Hair follicular keratinocyte (primary cell): ENCODE data around the gene RAB3IL1. TPM values are rescaled to one million over a fixed set of nuclear protein-coding genes. Genes with fewer than 3 reads are reported as not detected.

Source experiments
- total RNA-seq: library from RNA; depleted of rRNA; stranded (reverse); fragments of >200 nt; gene quantifications from 2 replicates; pipeline ENCODE4 v1.2.3, GENCODE V29; 2015

Gene RAB3IL1
- total RNA-seq = 0.53 and 0.78 TPM in 2 replicates

GRCh38 chr11:61917334-61918109 is at the start of gene RAB3IL1:
RAB3IL1 (minus strand) TSS chr11:61917566; CDS start chr11:61917367, 199 bp downstream.

GRCh38 chr11:61950035-61950547 is 32.7 kb upstream of the RAB3IL1 start, which contains the start of gene BEST1:
BEST1 (plus strand) TSS chr11:61950351; CDS start chr11:61951807, 1,456 bp downstream.

GRCh38 chr11:61891331-61892084 is 25.9 kb downstream of the RAB3IL1 start, which contains the start of gene FADS3:
FADS3 (minus strand) TSS chr11:61891545; CDS start chr11:61891381, 164 bp downstream.

Other genes with a start within 250 kb of the RAB3IL1 start
- gene DAGLA, start 237.2 kb downstream of the RAB3IL1 start, total RNA-seq = 0.16 and 0.49 TPM in 2 replicates
- gene MYRF, start 164.9 kb downstream of the RAB3IL1 start, total RNA-seq = 0.04 TPM in 1 of 2 replicates, not detected in the other
- 94.1 and 112 TPM in 2 replicates for gene TMEM258, start 125.0 kb downstream of the RAB3IL1 start, total RNA-seq
- gene FEN1, start 124.7 kb downstream of the RAB3IL1 start, total RNA-seq = 16.6 and 63.6 TPM in 2 replicates
- 32.8 and 54.6 TPM in 2 replicates for gene FADS1, start 100.6 kb downstream of the RAB3IL1 start, total RNA-seq
- 162 and 243 TPM in 2 replicates for gene FADS2, start 89.3 kb downstream of the RAB3IL1 start, total RNA-seq
- gene FADS3, start 26.0 kb downstream of the RAB3IL1 start, total RNA-seq = 33.4 and 130 TPM in 2 replicates
- 0.11 and 1.4 TPM in 2 replicates for gene BEST1, start 32.8 kb upstream of the RAB3IL1 start, total RNA-seq
- 407 and 508 TPM in 2 replicates for gene FTH1, start 50.1 kb upstream of the RAB3IL1 start, total RNA-seq
- 19.2 and 38.0 TPM in 2 replicates for gene INCENP, start 206.4 kb upstream of the RAB3IL1 start, total RNA-seq